Glutamatergic neuron (in vitro differentiated cells): Measurements from ENCODE around the gene OR1F1. TPM values are rescaled to one million over a fixed set of nuclear protein-coding genes. Genes with fewer than 3 reads are reported as not detected.

ENCODE experiments used
- DNase-seq: peaks from one replicate; pipeline ENCODE4 v3.0.0; 2022
- H3K27ac Mint-ChIP-seq: one replicate; pipeline ENCODE4 v1.8.0; 2020; ENCODE audit warnings: mild to moderate bottlenecking, mixed read lengths, inconsistent platforms; ENCODE audit not compliant: unreplicated experiment
- H3K27me3 Mint-ChIP-seq: one replicate; pipeline ENCODE4 v1.8.0; 2020; ENCODE audit warnings: mild to moderate bottlenecking, moderate library complexity, mixed read lengths, inconsistent platforms; ENCODE audit not compliant: unreplicated experiment
- H3K36me3 Mint-ChIP-seq: one replicate; pipeline ENCODE4 v1.8.0; 2020; ENCODE audit warnings: mild to moderate bottlenecking, mixed read lengths, inconsistent platforms; ENCODE audit not compliant: unreplicated experiment
- H3K4me1 Mint-ChIP-seq: one replicate; pipeline ENCODE4 v1.8.0; 2020; ENCODE audit warnings: mild to moderate bottlenecking, low read depth, mixed read lengths, inconsistent platforms; ENCODE audit not compliant: unreplicated experiment
- H3K4me3 Mint-ChIP-seq: one replicate; pipeline ENCODE4 v1.8.0; 2020; ENCODE audit warnings: mild to moderate bottlenecking, mixed read lengths, inconsistent platforms; ENCODE audit not compliant: unreplicated experiment
- H3K9me3 Mint-ChIP-seq: one replicate; pipeline ENCODE4 v1.8.0; 2020; ENCODE audit warnings: mild to moderate bottlenecking, moderate library complexity, mixed read lengths, inconsistent platforms; ENCODE audit not compliant: unreplicated experiment
- total RNA-seq: library from RNA; stranded (reverse); fragmentation: NEBNext Ultra II Directional; extraction: Animal tissue kit (Norgen Biotek cat#: 25700); gene quantifications from one replicate; pipeline ENCODE4 v1.2.1, GENCODE V29; 2021; ENCODE audit not compliant: unreplicated experiment
- TF ChIP-seq, protein P1 (sequence below): fragments of 200-600 bp; sonication (generic); IDR thresholded peaks from one replicate; pipeline ENCODE4 v1.5.0; 2021; ENCODE audit not compliant: partially characterized antibody, unreplicated experiment

The OR1F1 gene
- total RNA-seq, 1 donor from 2014 or later, result not detected

DNA sequence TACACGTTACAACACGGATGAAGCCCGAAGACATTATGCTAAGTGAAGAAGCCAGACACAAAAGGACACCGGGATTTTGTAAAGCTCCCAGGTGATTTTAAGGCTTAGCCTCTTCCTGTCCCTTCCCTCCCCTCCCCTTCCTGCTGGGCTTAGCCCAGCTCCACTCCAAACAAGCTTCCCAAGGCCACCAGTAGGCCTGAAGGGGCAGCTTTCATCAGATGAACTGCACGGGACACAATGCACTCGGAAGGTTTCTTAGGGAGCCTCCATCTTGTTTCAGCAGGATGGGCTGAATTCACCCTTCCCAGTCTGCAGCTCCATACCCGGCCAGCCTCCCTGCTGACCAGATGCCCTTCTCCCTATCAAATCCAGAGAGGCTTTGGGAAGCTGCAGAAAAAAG is 58.0 kb downstream of the OR1F1 start:
- Mint-ChIP-seq H3K4me1 (no peaks in the 10 kb centered on the region), H3K36me3 (no peaks in the 10 kb centered on the region), H3K4me3 (no peak overlapping the region), H3K27ac (no peak overlapping the region), H3K27me3 (peaks cover 4% of the 10 kb centered on the region), H3K9me3 (peaks cover 1% of the 10 kb centered on the region)
- no peak for DNase-seq
- TF ChIP-seq, protein P1, sequence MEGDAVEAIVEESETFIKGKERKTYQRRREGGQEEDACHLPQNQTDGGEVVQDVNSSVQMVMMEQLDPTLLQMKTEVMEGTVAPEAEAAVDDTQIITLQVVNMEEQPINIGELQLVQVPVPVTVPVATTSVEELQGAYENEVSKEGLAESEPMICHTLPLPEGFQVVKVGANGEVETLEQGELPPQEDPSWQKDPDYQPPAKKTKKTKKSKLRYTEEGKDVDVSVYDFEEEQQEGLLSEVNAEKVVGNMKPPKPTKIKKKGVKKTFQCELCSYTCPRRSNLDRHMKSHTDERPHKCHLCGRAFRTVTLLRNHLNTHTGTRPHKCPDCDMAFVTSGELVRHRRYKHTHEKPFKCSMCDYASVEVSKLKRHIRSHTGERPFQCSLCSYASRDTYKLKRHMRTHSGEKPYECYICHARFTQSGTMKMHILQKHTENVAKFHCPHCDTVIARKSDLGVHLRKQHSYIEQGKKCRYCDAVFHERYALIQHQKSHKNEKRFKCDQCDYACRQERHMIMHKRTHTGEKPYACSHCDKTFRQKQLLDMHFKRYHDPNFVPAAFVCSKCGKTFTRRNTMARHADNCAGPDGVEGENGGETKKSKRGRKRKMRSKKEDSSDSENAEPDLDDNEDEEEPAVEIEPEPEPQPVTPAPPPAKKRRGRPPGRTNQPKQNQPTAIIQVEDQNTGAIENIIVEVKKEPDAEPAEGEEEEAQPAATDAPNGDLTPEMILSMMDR, result no peak

DNA sequence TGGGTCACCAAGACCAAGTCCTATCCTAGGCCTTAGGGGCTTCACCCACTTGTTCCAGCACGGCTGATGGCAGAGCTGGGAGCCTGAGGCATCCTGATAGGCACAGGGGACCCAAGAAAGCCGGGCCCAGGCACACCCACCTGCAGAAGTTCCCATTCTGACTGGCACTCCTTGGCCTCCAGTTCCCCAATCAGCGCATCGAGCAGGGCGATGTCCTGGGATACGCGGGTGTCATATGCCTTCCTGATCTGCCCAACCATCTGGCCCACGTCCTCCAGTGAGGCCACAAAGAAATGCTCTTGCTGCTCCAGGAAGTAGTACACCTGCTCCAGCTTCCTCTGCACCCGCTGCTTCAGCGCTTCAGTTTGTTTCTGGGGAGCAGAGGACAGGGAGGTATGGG is 58.9 kb downstream of the OR1F1 start:
- Mint-ChIP-seq H3K4me3 (no peak overlapping the region), H3K27ac (no peak overlapping the region), H3K9me3 (peaks cover 1% of the 10 kb centered on the region), H3K4me1 (no peaks in the 10 kb centered on the region), H3K27me3 (peaks cover 2% of the 10 kb centered on the region), H3K36me3 (no peaks in the 10 kb centered on the region)
- DNase-seq, result no peak
- TF ChIP-seq, protein P1, result no peak

DNA sequence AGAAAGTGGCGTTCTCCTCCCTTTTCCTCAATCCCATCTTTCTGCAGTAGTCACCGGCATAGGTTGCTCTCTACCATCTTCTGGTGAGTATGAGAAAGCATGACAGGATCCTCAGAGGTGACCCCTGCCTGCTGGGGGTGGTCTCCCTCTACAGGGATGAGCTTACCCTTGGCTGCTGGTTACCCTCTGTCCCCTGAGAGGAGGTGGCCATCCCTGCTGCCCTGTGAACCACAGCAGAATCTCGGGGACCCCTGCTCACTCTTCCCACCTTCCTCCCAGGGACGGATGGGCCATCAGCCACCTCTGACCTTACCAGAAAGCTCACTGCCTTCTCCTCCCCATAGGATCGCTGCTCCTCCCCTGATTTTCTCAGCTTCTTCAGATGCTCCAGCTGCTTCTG is 60.6 kb downstream of the OR1F1 start:
- TF ChIP-seq, protein P1, result no peak
- no peak for DNase-seq
- no peaks in the 10 kb centered on the region for H3K4me1 Mint-ChIP-seq
- H3K27ac Mint-ChIP-seq, result no peak overlapping the region
- no peaks in the 10 kb centered on the region for H3K36me3 Mint-ChIP-seq
- peaks cover 1% of the 10 kb centered on the region for H3K9me3 Mint-ChIP-seq
- no peak overlapping the region for H3K4me3 Mint-ChIP-seq
- H3K27me3 Mint-ChIP-seq, result peaks cover 2% of the 10 kb centered on the region

DNA sequence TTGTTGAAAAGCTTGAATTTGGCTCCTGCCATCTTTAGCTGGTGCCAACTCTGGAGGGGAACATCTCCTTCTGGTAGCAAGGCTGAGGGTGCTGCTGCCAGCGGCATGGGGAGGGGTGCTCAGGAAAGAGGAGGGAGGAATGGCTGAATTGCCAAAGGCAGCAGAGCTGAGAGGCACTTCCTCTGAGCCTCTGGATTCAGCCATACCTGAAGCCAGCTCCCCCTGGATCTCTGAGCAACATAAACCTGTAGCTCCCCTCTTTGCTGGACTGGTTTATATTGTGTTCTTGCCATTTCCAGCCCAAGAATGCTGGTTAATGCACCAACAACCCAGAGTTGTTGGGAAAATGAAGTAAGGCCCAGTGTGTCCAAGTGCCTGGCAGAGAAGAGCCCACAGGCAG is 61.0 kb downstream of the OR1F1 start:
- peaks cover 2% of the 10 kb centered on the region for H3K27me3 Mint-ChIP-seq
- TF ChIP-seq, protein P1, result no peak
- no peak overlapping the region for H3K4me3 Mint-ChIP-seq
- H3K4me1 Mint-ChIP-seq, result no peaks in the 10 kb centered on the region
- H3K9me3 Mint-ChIP-seq, result peaks cover 1% of the 10 kb centered on the region
- H3K27ac Mint-ChIP-seq, result no peak overlapping the region
- DNase-seq, result no peak
- H3K36me3 Mint-ChIP-seq, result no peaks in the 10 kb centered on the region

DNA sequence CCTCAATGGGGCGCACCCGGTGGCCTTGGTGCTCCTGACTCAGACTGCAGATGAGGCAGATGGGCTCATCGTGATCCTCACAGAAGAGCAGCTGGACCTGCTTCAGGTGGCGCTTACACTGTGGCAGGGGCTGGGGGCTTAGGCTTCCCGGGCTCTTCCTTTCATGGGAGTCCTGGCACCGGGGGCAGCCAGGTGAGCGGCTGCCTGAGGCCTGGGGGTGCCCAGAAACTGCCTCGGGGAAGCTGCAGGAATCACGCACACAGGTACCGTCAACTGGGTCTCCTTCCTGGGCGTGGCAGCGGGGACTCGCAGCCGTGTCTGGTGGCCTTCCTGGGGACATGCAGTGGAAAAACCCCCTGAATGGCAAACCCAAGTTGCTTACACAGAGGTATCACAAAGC is 61.4 kb downstream of the OR1F1 start:
- no peaks in the 10 kb centered on the region for H3K27me3 Mint-ChIP-seq
- no peaks in the 10 kb centered on the region for H3K36me3 Mint-ChIP-seq
- H3K4me1 Mint-ChIP-seq, result no peaks in the 10 kb centered on the region
- H3K27ac Mint-ChIP-seq, result no peak overlapping the region
- H3K9me3 Mint-ChIP-seq, result peaks cover 1% of the 10 kb centered on the region
- no peak for DNase-seq
- H3K4me3 Mint-ChIP-seq, result no peak overlapping the region
- TF ChIP-seq, protein P1, result no peak
